Sciatic nerve (tissue), 2 donors: ENCODE data around the gene CD96. TPM values are rescaled to one million over a fixed set of nuclear protein-coding genes. Genes with fewer than 3 reads are reported as not detected.

Experiments used
- ATAC-seq: fragments of 200-7000 bp; cut with Tn5 transposase; one replicate; pipeline ENCODE4 v1.9.1; 2020; ENCODE audit warnings: mild to moderate bottlenecking, moderate library complexity
- DNase-seq: peaks from one replicate; pipeline ENCODE4 v3.0.0-alpha.2; 2020; ENCODE audit warnings: low spot score
- intact Hi-C: fragments of 100-400 bp; cut with DNase I; formaldehyde crosslinking; loops from one replicate; pipeline ENCODE4 v1.14.2; 2022
- total RNA-seq: library from RNA; stranded (reverse); fragmentation: NEBNext Ultra II Directional; extraction: Animal tissue kit (Norgen Biotek cat#: 25700); gene quantifications from one replicate; pipeline ENCODE4 v1.2.1, GENCODE V29; 2021
- donor health status: DM: no; HTN: no; CAD: no.
- donor health status: DM: no; HTN: no; CAD: no.

The CD96 gene
- total RNA-seq, 1 donor from 2014 or later = 1.7 TPM

DNA sequence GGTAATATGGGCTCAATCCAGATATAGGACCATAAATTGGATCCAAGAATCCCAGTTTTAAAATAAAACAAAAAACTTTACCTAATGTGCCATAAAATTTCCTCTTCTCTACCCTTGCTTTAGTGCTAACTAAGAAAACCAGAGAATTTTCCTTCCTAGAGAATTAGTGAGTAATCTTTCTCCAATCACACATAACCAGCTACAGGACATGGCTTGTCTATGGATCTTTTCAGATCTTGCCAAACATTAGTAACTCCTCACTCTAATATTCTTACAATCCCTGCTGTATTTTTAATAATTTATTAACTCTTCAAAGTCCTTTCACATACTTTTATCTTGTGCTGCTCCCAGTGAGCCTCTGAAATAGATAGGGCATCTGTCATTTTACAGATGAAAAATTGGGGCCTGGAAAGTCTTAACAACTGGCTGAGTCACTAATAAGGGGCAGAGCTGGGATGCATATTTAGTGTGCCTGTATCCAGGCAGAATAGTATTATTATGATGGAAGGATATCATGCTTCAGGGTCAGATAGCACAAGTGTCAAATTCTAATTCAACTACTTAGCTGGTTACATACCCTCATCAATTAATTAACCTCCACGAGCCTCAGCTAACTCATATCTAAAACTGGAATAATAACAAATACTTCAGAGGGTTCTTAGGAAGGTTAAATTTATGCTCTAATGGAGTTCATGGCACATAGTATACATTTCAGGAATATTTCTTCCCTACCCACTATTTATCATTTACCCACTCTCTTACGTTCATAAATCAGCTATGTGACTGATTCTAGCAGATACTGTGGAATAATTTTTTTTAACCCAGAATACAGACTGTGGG, 47.5 kb downstream of the CD96 start:
- intact Hi-C loops = no loop called here
- ATAC-seq = no peak
- DNase-seq = no peak

DNA sequence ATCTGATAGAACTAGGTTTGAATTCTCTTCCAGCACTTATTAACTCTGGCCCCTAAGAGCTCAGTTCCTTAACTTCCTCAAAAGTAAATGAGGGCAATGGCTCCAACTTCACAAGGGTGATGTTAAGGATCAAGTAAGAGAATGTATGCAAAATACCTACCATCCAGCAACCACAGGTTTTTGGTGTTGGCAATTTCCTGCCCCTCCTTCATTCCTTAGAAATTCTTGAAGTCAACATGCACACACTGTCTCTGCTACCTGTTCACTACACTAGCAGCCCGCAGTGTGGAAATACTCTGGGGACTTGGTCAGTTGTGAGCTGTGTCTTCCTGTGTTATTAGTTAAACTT, 48.1 kb downstream of the CD96 start:
- intact Hi-C loops = no loop called here
- no peak for ATAC-seq
- DNase-seq = no peak

DNA sequence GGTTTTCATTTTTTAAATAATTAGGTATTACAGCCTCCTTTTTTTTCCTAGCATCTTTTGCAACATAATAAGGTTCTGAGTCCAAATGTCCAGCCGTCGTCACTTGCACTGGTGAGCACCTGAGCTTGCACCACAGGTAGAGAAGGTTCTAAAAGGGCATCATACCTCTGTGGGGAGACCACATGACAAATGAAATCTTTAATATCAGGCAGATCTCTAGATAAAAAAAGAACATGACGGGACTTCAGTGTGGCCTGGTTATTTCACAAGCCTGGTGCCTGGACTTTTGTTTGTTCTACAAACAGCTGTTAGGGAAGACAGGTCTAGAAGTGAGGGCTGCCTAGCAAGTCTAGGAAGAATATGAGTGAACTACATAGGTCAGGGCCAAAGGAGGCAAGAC, 49.6 kb downstream of the CD96 start:
- no peak for ATAC-seq
- DNase-seq = no peak
- intact Hi-C loops = no loop called here

DNA sequence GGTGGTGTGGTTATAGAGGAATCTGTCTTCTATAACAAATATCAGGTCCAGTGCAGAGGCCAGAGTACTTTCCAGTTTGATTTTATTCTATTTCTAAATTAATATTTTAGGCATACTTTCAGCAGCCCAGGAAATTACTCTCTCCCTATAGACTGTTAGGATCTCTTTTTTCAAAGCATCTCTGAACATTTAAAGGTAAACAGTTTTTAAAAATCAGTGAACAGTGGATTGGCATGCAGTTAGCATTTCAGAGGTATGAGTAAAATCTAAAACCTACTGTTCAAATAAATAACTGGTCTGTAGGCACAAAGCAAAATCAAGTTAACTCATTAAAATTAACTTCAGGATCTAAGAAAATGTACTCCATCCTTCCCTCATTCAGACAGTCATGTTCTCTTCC, 50.1 kb downstream of the CD96 start:
- intact Hi-C loops = no loop called here
- DNase-seq (no peak), ATAC-seq (no peak)

DNA sequence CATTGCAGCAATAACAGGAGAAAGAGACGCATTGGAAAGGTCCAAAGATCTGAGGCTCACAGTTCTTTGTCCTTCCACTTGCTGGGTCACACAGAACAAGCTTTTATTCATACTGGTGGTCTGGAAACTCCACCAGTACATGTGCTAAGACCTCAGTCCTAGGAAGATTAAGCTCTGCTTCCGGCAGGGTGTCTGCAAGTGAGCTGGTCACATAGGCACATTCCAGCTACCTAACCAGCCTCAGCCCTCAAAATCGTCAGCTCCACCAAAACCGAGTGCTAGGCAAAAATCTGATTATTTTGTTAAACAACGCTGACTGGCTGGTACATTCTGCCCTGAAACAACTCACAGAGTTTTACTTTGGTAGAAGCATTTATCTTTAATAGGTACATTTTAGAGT, 50.9 kb downstream of the CD96 start:
- ATAC-seq = no peak
- no peak for DNase-seq

DNA sequence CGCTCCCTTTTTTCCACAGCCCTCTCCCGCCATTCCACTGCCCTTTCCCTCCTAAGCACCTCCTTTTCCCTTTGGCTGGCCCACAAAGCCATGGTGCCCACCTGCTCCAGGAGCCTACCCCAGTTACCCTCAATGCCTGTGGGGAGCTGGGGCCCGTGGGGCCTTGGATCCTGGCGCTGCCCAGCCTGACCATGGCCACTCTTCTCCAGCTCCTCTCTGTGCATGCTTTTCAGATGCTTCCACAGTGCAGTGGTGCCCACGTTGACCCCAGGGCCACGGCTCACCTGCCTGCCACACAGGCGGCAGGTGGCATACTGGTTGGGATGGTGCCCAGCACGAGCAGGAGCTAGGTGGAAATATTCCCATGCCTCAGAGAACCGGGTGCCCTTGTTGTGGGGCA, 51.7 kb downstream of the CD96 start:
- intact Hi-C loops = no loop called here

More for the DNA sequence above, 50.9 kb downstream of the CD96 start:
- intact Hi-C loops = no loop called here

DNA sequence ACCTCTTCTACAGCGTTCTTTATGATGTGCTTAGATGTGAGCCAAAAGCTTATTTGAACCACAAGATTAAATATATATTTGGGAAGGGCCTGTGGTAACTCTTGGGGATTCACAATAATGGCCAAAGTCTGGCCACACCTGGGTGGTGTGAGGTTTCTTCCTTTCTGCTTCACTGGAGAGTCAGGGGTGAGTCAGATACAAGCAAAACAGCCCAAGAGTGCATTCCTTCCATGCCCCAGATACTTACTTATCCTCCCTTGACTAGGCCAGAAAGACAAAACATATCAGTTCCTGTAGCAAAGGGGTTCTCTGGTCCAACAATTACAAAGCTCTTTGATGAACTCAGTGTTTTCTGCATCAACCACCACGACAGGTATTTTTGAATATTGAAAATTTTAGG, 52.2 kb downstream of the CD96 start:
- DNase-seq = no peak
- no peak for ATAC-seq
- intact Hi-C loops = no loop called here

More for the DNA sequence above, 51.7 kb downstream of the CD96 start:
- DNase-seq = no peak
- ATAC-seq = no peak

DNA sequence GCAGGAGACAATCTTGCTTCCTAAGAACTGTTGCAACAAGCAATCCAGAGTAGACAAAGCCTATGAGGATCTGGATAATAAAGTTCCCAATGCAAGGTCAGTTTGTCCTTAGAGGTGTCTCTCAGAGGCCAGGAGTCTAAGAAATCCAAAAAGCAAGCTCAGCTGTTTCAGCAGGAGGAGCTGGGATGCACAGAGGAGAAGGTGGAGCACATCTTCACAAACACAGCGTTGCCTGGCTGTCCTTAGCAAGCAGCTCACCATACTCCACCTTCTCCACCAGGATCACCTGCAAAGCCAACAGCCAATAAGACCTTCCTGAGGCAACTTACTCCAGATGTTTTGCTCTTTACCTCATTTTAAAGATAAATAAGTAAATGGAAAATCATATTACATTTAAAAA, 52.8 kb downstream of the CD96 start:
- ATAC-seq = no peak
- no peak for DNase-seq
- intact Hi-C loops = no loop called here

DNA sequence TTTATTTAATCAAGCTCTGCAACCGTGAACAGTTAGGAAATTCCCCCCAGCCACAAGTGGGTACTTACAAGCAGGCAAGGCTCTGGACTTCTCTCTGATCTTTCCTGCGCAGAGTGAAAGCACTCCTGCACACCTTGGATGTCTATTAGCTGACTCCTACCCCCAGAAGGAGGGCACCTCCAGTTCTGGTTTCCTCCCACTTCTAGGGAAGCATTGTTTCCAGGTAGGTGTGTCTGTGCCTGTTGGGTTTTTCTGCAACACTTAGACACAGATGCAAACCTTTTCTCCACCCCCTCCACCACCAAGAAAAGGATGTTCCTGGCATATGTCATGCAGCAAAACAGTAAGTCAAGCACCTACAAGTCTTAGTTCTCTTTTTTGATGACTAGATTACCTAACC, 53.2 kb downstream of the CD96 start, which contains the start of gene ZBED2:
TSS of gene ZBED2 (minus strand) at position 115 of the 400 bp plus-strand sequence. CDS start 1,145 bp downstream, outside the sequence.
- intact Hi-C loops = no loop called here
- DNase-seq (no peak), ATAC-seq (no peak)

DNA sequence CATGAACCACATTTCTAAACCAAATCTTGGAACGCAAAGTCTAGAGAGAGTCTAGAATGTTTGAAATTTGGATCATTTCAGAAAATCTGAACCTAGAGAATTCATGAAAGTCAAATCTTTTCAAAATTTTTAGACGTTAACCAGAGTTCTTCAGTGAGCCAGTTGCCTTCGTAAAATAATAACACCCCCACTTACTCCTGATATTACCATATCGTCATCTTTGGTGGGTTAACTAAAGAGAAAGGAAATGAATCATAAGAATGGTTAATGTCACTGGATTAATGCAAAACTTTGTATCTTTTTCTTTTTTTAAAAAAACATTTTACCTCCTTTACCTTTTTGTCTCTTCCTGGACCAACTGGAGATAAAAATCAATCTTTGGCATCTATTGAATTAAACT, 54.3 kb downstream of the CD96 start:
- intact Hi-C loops = no loop called here
- DNase-seq (no peak), ATAC-seq (no peak)

DNA sequence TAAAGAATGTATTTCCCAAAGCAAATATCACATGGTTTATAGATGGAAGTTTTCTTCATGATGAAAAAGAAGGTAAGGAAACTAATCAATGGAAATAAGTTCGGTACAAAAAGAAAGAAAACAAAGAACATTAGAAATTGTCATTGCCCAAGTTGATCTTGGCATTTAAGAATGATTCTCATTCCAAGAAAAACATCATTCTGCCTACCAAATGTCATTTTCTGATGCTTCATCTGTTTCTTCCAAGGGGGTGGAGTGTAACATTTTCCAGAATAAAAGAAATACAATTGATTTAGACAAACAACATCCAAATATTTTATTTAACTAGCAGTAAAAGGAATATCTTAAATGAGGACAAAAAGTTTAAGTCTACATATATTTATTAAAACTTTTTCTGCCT, 56.1 kb downstream of the CD96 start:
- no peak for DNase-seq

DNA sequence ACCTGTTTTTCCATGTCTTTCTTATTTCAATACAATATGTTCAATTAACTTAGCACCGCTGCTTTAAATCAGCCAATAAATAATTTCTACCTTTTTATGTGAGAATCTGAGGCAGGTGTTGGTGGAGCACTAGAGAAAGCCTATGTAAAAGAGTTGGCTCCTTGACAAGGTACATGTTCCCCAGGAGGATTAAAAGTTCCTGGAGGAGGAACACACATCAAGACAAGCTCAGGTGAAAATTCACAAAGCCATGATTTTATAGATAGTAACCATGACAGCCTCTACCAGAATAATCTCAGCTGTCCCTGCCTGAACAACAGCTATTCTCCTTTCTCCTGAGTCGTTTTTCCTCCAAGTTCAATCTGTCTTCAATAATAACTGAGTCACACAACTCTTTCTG, 56.6 kb downstream of the CD96 start:
- DNase-seq (no peak), ATAC-seq (no peak)
- intact Hi-C loops = no loop called here

More for the DNA sequence above, 56.1 kb downstream of the CD96 start:
- intact Hi-C loops = no loop called here
- ATAC-seq = no peak

DNA sequence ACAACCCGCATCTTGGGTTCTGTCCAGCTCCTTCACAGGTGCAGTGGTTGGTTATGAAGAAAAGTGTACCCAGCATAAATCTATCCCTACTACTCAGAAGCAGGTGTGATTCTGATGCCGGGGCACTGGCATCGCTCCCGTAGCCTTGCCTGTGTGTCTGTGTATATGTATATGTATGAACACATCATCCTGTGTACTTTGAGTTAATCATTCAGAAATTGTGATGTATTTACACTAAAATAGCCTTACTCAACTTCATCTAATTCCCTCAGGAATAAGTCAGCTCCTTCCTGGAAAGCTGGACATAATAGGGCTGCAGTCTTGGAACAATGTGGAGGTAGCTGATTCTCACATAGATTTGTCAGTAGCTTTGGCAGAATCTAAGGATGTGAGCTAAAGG, 59.8 kb downstream of the CD96 start:
- no peak for DNase-seq
- intact Hi-C loops = no loop called here
- no peak for ATAC-seq

DNA sequence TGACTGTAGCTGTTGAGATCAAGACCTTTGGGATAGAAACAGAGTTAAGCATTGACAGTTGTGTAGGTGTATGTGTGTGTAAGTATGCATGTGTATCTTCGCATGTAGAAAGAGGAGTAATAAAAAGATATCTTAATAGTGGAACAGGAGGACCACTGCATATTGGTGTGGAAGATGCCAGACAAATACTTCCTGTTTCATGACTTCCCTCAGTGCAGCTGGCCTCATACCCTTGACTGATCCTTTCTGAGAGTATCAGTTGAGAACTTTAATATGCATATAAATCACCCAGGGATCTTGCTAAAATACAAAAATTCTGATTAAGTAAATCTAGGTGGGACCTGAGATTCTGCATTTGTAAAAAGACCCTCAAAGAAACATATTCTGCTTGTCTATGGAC, 61.7 kb downstream of the CD96 start:
- no peak for ATAC-seq
- no peak for DNase-seq
- intact Hi-C loops = no loop called here

DNA sequence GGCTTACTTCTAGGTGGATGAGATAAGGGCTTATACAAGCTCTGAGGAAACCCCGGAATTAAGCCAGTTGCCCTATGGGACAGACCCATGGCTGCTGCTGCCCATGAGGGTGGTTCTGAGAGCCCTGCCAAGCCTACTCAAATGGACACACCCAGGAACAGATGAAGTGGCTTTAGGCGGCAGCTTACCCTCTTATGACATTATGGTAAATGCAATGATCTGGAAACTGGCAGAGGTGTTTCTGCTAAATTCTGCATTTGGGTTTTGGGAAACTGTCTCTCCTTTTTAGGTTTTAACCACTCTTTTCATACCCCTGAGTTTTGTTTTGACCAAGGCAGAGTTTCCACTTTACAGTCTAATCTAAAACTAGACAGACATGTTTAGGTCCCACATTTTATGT, 62.1 kb downstream of the CD96 start:
- ATAC-seq (no peak), DNase-seq (no peak)
- intact Hi-C loops = no loop called here

DNA sequence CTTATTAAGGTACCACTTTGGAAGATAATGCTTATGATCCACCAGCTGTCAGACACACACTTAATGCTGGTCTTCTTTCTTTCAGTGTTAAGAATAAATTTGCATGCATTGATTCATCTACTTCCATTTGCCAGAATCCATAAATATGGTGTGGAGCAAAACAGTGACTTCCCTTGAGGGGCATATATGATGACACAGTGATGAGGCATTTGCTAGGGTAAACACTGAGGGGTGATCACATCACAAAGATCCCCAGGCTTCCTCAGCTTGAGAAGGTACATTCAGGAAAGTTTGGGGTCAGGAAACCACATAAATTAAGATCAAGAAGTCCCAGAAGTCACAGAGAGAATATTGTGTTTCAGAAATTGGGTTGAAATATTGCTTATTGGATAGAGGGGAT, 63.0 kb downstream of the CD96 start:
- DNase-seq (no peak), ATAC-seq (no peak)
- intact Hi-C loops = no loop called here

DNA sequence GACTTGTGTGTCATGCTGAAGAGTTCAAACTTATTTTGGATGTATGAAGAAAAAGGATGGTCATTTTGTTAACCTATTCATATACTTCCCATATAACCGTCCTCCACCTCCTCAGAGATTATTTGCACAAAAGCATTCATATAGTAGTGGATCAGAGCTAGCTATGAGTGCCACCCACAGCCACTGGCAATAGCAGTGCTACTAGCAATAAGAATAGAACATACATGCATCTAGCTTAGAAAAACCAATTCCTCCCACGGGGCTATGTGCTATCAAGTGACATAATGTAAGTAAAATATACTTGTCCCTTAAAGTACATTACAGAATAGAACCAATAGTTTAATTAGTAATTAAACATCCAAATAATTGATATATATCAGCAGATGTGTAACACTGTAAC, 63.5 kb downstream of the CD96 start:
- intact Hi-C loops = no loop called here
- no peak for DNase-seq
- no peak for ATAC-seq

DNA sequence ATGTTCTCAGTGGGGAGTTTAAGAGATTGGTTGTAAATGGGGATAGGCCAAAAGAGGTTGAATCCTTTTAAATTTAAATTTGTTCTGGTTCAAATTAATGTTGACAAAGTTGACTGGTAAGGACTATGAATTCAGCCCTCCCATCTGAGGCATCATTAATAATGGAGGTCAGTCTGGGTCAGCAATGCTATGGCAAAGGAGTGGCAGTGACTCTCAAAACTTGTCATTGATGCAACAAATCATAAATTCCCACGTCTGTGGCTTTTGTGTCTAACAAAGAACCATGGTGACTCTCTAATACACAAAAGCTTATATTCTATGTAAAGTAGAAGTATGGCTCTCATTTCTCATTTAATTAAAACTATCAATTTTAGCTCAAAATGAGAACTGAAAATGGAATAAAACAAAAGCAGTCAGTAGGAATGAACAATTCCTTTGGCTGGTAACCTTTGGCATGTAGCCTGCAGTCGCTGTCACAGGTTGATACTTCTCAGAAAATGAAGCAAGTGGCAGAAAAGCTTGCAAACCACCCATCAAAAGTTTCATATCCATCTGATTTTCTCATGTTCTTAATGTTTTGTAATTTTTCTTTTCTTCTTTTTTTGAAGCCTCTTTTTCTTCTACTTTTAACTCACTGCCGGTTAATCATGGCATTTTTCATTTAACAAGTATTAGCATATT, 65.4 kb downstream of the CD96 start:
- ATAC-seq = no peak
- no peak for DNase-seq
- intact Hi-C loops = no loop called here

DNA sequence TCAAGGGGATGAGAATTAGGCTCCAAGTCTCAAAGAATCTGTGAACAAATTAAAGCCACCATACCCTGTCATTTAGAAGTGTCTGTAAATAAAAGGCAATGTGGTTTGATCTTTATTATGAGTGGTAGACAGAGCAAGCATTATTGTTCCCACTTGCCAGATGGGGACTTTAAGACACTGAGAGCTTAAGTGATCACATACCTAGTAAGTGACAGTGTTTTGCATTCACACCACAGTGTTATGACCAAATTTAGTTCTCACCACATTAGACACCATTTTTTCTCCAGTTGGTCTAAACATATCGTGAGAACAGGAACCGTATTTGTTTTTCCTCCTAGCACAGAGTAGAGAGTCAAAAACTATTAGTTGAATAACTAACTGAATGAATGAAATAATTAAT, 66.4 kb downstream of the CD96 start:
- intact Hi-C loops = no loop called here
- ATAC-seq (no peak), DNase-seq (no peak)

DNA sequence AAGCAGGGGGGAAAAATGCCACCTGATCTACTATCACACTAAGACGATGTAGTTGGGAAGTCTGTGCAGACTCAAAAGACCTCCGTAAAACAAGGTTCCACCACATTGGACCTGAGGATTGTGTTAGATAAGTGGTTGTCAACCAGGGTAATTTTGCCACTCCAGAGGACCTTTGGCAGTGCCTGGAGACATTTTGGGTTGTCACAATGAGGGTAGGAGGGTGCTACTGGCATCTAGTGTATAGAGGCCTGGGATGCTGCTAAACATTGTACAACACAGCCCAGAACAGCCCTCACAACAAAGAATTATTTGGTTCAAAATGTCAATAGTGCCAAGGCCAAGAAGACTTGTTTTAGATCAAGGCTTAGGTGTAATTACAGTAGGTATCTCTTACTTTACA, 67.7 kb downstream of the CD96 start:
- DNase-seq (no peak), ATAC-seq (no peak)
- intact Hi-C loops = no loop called here

DNA sequence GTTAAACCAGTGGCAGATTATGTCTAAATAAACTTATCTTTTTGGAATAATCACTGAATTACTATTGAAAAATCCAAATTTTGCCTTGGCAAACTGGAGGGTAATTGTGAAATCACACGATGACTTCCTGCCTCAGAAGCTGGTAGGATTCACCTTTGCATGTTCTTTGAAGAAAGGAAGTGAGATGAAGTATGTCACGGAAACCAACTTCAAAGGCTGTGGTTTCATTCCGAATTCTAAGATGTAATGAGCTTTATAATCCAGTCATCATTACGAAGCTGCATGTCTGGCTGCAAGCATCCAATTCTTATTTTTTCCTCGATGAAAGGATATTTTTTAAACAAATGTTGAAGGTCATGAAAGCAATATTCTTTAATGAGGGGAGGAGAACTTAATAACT, 68.2 kb downstream of the CD96 start:
- no peak for DNase-seq
- ATAC-seq = no peak
- intact Hi-C loops = no loop called here
